ENCODE results near the gene OR5M3.

OR5M3 gene

DNA sequence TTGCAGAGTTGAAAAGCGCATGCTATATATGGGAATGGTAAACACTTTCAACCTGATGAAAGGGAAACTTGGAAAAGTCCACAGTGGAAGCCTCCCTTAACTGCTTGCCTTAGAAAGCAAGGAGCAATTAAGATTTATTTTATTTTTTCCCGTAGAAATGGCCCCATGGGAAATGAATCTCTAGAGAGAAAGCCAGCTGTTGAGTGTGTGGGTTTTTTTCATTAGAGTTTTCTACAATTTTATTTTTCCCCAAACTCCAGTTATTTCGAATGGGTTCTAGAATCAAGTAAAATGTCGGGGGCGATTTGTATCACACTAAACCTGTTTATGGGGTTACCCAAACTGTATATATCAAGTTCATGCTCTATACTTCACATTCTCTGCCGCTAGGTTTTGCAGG, at the start of gene OR5M3:
Gene OR5M3 (minus strand): TSS at position 101 of the 400 bp plus-strand sequence. CDS start 2,855 bp downstream, outside the sequence.
- DNase-seq (ENCODE audit: low read depth in 2 of 2), result no peak

DNA sequence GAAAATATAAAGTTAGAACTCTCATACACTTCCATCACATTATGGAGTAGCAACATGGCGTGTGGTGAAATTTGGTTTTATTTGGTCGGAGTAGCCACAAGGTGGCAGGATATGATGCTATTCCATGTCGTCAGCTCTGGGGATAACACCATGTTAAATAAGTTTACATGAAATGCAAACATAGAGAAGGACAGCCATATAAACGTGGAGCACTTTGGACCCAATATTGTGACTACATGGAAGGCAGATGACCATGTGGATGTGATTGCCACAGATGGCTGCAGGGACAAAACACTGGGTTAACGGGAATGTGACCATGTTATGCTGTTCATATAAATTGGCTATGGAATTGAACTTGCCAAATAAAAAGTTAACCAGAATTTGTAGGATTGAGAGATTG, 48.9 kb upstream of the OR5M3 start:
- DNase-seq (ENCODE audit: low read depth in 2 of 2), result no peak

DNA sequence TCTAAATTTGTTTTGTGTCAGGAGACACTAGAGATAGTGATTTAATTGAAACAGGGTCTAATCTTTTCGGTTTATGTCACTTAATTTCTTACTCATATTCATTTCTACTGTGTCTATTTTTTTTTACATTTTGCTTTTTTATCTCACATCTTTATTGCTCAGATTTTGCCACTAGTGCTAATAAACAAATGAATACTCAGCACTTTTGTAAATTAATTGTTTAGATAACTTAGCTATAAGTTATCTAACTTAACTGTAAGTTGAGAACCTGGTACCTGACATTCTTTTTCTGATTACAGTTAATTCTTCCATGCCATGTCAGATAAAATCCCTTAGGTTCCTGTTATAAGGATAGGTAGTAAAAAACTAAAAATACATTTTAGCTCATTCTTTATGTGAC, 40.1 kb upstream of the OR5M3 start:
- no peak for DNase-seq (ENCODE audit: low read depth in 2 of 2)

DNA sequence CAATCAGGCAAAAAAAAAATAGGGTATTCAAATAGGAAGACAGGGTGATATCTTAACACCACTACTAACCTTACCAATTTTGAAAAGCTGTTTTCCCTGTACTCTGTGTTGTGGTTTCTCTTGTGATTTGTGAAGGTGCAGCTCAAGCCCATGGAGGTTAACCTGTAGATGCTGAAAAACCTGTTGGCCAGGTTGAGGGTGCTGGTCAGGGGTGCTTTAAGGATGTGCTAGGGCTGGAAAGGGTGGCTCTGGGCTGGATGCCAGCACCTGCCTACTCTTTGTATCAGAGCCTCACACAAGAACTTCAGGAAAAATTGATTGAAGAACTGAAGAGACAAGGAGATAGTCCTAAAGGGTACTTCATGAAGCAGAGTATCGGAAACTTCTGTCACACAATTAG, 36.3 kb upstream of the OR5M3 start:
- DNase-seq (ENCODE audit: low read depth in 2 of 2), result no peak

DNA sequence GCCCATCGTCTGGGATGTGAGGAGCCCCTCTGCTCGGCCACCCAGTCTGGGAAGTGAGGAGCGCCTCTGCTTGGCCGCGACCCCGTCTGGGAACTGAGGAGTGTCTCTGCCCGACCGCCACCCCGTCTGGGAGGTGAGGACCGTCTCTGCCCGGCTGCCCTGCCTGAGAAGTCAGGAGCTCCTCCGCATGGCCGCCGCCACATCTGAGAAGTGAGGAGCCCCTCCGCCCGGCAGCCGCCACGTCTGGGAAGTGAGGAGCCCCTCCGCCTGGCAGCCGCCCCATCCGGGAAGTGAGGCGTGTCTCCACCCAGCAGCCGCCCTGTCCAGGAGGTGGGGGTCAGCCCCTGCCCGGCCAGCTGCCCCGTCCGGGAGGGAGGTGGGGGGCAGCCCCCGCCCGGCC, 23.9 kb upstream of the OR5M3 start:
- DNase-seq (ENCODE audit: low read depth in 2 of 2), result no peak

DNA sequence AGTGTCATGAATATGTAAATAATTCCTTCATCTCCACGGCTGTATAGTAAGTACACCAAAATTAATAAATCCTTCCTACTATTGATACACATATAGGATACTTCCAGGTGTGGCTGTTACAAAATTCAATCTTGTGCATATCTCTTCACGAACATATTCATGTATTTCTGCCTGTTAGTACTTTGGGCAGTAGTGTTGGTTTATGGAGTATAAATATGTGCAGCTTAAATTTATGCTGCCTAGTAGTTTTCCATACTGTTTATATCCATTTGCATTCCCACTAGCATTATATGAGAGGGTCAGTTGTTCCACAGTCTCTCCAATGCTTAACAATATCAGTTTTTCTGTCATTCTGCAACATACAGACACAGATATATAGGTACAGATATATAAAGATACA, 22.0 kb upstream of the OR5M3 start:
- DNase-seq (ENCODE audit: low read depth in 2 of 2), result no peak

DNA sequence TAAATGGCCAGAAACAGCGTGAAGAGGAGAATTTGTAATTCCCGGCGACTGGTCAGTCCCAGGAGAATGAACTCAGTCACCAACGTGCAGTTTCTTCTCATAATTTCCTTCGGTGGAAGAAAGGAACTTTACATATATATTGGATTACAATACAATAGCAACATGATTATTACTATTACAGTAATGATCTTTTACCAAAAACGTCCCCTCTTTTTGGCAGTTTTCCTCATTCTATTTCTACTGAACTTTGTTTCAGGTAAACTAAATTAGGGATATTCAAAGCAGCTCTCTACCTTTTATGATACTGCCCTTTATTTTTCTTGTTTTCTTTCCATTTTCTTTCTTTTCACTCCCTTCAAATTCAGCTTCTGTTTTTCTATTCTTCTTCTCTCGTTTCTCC, 18.1 kb upstream of the OR5M3 start, which contains the start of gene OR5M8:
Gene OR5M8 (minus strand): TSS at position 101 of the 400 bp plus-strand sequence. CDS start 0 bp downstream, at position 101.
- DNase-seq (ENCODE audit: low read depth in 2 of 2), result no peak

DNA sequence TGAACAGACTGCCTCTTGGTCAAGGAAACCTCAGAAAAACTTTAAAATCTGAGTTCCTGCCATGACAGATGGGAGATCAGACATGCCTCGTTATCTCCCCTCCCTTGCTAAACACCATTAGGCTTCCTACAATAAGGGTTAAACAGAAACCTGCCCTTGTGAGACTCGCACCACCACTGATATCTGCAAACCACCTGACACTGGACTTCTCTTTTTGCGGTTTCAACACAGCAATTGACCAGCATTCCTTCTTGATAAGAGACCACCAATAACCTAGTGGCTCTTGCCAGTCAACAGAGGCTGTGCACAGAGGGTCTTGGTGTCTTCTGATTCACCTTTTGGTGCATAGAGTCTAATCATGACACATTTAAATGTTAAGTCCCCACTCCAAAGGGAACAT, 13.6 kb upstream of the OR5M3 start:
- DNase-seq (ENCODE audit: low read depth in 2 of 2), result no peak

DNA sequence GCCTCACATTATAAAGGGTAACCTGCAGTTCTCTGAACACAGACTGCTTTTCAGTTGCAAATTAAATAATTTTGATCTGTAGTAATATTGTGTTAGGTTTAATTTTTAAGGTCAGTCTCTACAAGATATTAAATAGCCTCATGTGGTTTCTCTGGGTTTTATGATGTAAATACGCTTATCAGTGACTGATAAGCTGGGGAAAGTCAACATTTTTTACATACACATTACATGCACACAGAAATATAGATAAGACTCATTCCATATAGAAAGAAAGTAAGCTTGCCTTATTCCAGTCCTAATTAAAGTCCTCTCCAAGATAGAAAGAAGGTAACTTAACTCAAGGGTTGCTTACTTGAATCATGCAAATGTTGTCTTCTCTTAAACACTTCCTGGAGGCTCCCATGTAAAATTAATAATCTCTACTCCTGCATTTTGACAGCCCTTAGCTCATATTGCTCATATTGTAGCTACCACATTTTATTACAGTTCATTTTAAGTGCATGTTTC, 1.6 kb upstream of the OR5M3 start:
- DNase-seq (ENCODE audit: low read depth in 2 of 2), result no peak

DNA sequence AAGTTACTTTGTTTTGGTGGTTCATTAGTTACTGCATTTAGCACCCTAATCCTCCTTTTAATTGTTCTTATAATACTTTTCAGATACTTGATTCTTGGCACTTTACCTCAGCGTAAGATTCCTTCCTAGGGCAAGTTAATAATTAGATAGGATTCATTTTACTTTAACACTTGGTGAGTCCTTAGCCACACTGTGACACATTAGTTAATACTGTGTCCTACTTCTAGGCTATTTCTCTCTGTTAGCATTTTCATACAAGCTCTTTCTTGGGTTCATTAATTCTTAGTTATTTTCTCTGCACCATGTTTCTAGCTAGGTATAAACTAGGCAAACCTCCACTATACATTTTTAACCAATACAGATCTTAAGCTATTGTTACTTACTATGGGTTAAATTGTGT, 16.1 kb downstream of the OR5M3 start:
- DNase-seq (ENCODE audit: low read depth in 2 of 2), result no peak

DNA sequence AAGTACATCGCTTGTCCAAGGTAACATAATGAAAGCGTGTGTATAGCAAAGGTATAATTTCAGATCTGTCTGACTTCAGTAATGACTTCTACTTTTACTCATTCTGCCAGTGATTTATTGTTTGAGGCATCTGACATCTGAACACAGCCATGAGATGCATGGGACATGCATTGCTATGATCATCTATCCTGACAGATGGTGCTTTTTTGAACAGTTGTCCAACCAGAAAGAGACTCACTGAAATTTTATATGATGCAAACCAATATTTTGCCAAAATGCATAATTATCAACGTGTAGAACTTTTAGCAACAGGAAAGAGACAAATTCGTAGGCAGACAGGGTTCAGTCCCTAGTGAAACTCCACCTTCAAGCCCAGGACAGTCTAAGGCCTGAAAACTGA, 19.6 kb downstream of the OR5M3 start:
- DNase-seq (ENCODE audit: low read depth in 2 of 2), result no peak

All from stimulated activated CD8-positive, alpha-beta memory T cell treated with anti-CD3 and anti-CD28 coated beads, Interleukin-7, amount 100 ng/mL, for 4 hours (primary cell).